Mesendoderm (in vitro differentiated cells): ENCODE results near the gene RAB28. TPM values are rescaled to one million over a fixed set of nuclear protein-coding genes. Genes with fewer than 3 reads are reported as not detected.

ENCODE experiments used
- DNase-seq: peaks from one replicate; pipeline ENCODE4 v3.0.0; 2013
- H2AK5ac ChIP-seq: 2 replicates; pipeline ENCODE4 v1.6.1; 2013; ENCODE audit warnings: low read length, inconsistent platforms
- H2BK120ac ChIP-seq: 2 replicates; pipeline ENCODE4 v1.6.1; 2013; ENCODE audit warnings: low read depth, mild to moderate bottlenecking, low read length, moderate library complexity, mixed read lengths
- H2BK15ac ChIP-seq: replicated peaks from 2 replicates; pipeline ENCODE4 v1.6.1; 2013; ENCODE audit warnings: low read depth, mild to moderate bottlenecking, moderate library complexity
- H2BK5ac ChIP-seq: 2 replicates; pipeline ENCODE4 v1.6.1; 2013; ENCODE audit warnings: low read length, inconsistent platforms
- H3K18ac ChIP-seq: 2 replicates; pipeline ENCODE4 v1.6.1; 2013; ENCODE audit warnings: mild to moderate bottlenecking, low read length, mixed read lengths
- H3K23ac ChIP-seq: one replicate; pipeline ENCODE4 v1.6.1; 2013; ENCODE audit warnings: low read length
- H3K27ac ChIP-seq: 2 replicates; pipeline ENCODE4 v1.5.1; 2013; ENCODE audit warnings: low read depth, mild to moderate bottlenecking, inconsistent platforms, low read length, moderate library complexity
- H3K27me3 ChIP-seq: 2 replicates; pipeline ENCODE4 v1.6.1; 2013; ENCODE audit warnings: low read length, control low read depth, mild to moderate bottlenecking, inconsistent platforms; ENCODE audit not compliant: insufficient read depth, poor library complexity
- H3K36me3 ChIP-seq: 2 replicates; pipeline ENCODE4 v1.6.1; 2013; ENCODE audit warnings: low read length, inconsistent platforms; ENCODE audit not compliant: control insufficient read depth, insufficient read depth
- H3K4ac ChIP-seq: one replicate; pipeline ENCODE4 v1.6.1; 2013; ENCODE audit warnings: low read depth, mild to moderate bottlenecking, low read length, moderate library complexity
- H3K4me1 ChIP-seq: 2 replicates; pipeline ENCODE4 v1.6.1; 2013; ENCODE audit warnings: low read depth, low read length, inconsistent platforms; ENCODE audit not compliant: control insufficient read depth
- H3K4me2 ChIP-seq: 2 replicates; pipeline ENCODE4 v1.6.1; 2013; ENCODE audit warnings: low read length
- H3K4me3 ChIP-seq: 2 replicates; pipeline ENCODE4 v1.5.1; 2013; ENCODE audit warnings: mild to moderate bottlenecking, low read length
- H3K56ac ChIP-seq: one replicate; pipeline ENCODE4 v1.6.1; 2013; ENCODE audit warnings: low read length
- H3K79me1 ChIP-seq: 2 replicates; pipeline ENCODE4 v1.6.1; 2013; ENCODE audit warnings: low read length, inconsistent platforms
- H3K79me2 ChIP-seq: 2 replicates; pipeline ENCODE4 v1.6.1; 2013; ENCODE audit warnings: mild to moderate bottlenecking, low read length; ENCODE audit not compliant: control insufficient read depth, insufficient read depth
- H3K9ac ChIP-seq: 2 replicates; pipeline ENCODE4 v1.6.1; 2013; ENCODE audit warnings: low read length, inconsistent platforms
- H4K5ac ChIP-seq: one replicate; pipeline ENCODE4 v1.6.1; 2013; ENCODE audit warnings: low read length
- H4K8ac ChIP-seq: one replicate; pipeline ENCODE4 v1.6.1; 2013; ENCODE audit warnings: low read depth, mild to moderate bottlenecking, control low read depth, low read length, moderate library complexity
- WGBS: extraction: QIAGEN DNeasy Blood & Tissue Kit; methylation state at CpG from one replicate; pipeline ENCODE4 v1.1.7; 2013; ENCODE audit warnings: low lambda C conversion rate, missing lambda C conversion rate; ENCODE audit not compliant: insufficient coverage; ENCODE audit errors: extremely low coverage; 5-methylcytosine and 5-hydroxymethylcytosine counted together
- polyA plus RNA-seq, 2 experiments: library from polyadenylated mRNA; stranded (reverse); fragments of 200-250 nt; gene quantifications; one replicate each; pipeline ENCODE4 v1.2.3, GENCODE V29; 2013

RAB28 gene
- 14.3 TPM for polyA plus RNA-seq (2013, experiment 1 of 2)
- polyA plus RNA-seq (2013, experiment 2 of 2) = 13.7 TPM

DNA sequence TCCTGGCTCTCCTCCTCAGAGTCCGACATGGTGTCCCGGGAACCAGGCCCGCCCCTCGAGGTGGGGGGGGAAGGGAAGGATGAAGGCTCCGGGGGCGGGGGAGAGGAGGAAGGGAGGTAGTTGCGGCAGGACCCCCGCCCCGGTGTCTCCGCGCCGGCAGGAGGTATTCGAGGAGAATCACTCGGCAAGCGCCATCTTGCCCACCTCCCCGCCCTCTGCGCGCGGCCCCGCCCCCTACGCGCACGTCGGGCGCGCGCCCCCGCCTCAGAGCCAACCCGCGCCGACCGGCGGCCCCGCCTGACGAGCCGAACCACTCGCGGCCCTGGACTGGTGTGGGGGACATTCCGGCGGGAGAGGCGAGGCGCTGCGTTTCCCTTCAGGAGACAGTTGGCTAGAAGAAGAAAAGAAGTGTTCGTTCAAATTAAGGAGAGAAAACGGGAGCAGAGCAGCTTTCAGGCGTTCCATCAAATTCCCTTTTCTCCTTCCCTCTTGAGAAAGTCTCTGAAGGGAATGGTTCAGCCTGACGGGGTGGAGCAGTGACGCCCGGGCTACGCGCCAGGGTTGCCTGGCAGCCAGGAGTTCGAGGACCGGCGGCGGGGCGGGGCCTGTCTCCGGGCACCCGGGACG, at the start of gene RAB28:
TSS of gene RAB28 (minus strand) at position 219 of the 627 bp plus-strand sequence.
- no CpG with 5 or more reads among the region's 59 CpGs for WGBS
- H2BK120ac ChIP-seq = no peak within 1 kb of the TSS
- H3K4ac ChIP-seq = peak within 1 kb of the TSS; percentile 46
- peak within 1 kb of the TSS; percentile 64 for H3K9ac ChIP-seq
- H2BK15ac ChIP-seq = no peak within 1 kb of the TSS
- H3K36me3 ChIP-seq = no peaks in the 10 kb centered on the region
- peak within 1 kb of the TSS; percentile 92 for H3K4me2 ChIP-seq
- H3K27me3 ChIP-seq = no peaks in the 10 kb centered on the region
- peak within 1 kb of the TSS; percentile 74 for H3K4me3 ChIP-seq
- no peaks in the 10 kb centered on the region for H3K4me1 ChIP-seq
- no peak within 1 kb of the TSS for H3K23ac ChIP-seq
- H4K8ac ChIP-seq = no peak within 1 kb of the TSS
- no peak within 1 kb of the TSS for H4K5ac ChIP-seq
- DNase-seq = peak; percentile 96
- H3K56ac ChIP-seq = peak within 1 kb of the TSS; percentile 92
- no peak within 1 kb of the TSS for H2BK5ac ChIP-seq
- peaks cover 2% of the 10 kb centered on the region for H3K79me1 ChIP-seq
- H3K18ac ChIP-seq = peak within 1 kb of the TSS; percentile 80
- no peak within 1 kb of the TSS for H2AK5ac ChIP-seq
- H3K27ac ChIP-seq = peak within 1 kb of the TSS; percentile 40
- H3K79me2 ChIP-seq = peaks cover 5% of the 10 kb centered on the region

GRCh38 chr4:13531625-13531998, 47.5 kb upstream of the RAB28 start:
- Histone ChIP-seq H3K27ac (no peak overlapping the region), H2BK15ac (no peak overlapping the region), H4K8ac (no peak overlapping the region), H3K4ac (no peak overlapping the region), H3K4me3 (no peak overlapping the region), H4K5ac (no peak overlapping the region), H3K56ac (no peak overlapping the region), H2AK5ac (no peak overlapping the region), H2BK120ac (no peak overlapping the region), H3K4me2 (no peak overlapping the region), H3K36me3 (no peaks in the 10 kb centered on the region), H3K18ac (no peak overlapping the region), H3K27me3 (peaks cover 79% of the 10 kb centered on the region), H3K79me2 (no peaks in the 10 kb centered on the region), H3K79me1 (no peaks in the 10 kb centered on the region), H3K9ac (no peak overlapping the region), H2BK5ac (no peak overlapping the region), H3K4me1 (peaks cover 4% of the 10 kb centered on the region), H3K23ac (no peak overlapping the region)
- no CpG with 5 or more reads among the region's 8 CpGs for WGBS
- DNase-seq = no peak

- no CpG with 5 or more reads among the region's 35 CpGs for WGBS
- Histone ChIP-seq H4K8ac (no peak overlapping the region), H3K4me3 (no peak overlapping the region)
Observed at GRCh38 chr4:13530823-13531624, 46.9 kb upstream of the RAB28 start.

GRCh38 chr4:13529128-13529919, 45.2 kb upstream of the RAB28 start:
- no peak overlapping the region for H3K23ac ChIP-seq
- peaks cover 79% of the 10 kb centered on the region for H3K27me3 ChIP-seq
- no peak overlapping the region for H4K8ac ChIP-seq
- H4K5ac ChIP-seq = no peak overlapping the region
- H2BK120ac ChIP-seq = no peak overlapping the region
- H3K4me2 ChIP-seq = no peak overlapping the region
- no peak overlapping the region for H2BK15ac ChIP-seq
- no peak overlapping the region for H3K4me3 ChIP-seq
- no peak overlapping the region for H2BK5ac ChIP-seq
- H3K9ac ChIP-seq = no peak overlapping the region
- H3K18ac ChIP-seq = no peak overlapping the region
- WGBS = no CpG with 5 or more reads among the region's 37 CpGs
- H3K27ac ChIP-seq = no peak overlapping the region
- no peak overlapping the region for H3K4ac ChIP-seq
- no peaks in the 10 kb centered on the region for H3K36me3 ChIP-seq
- H3K4me1 ChIP-seq = peaks cover 3% of the 10 kb centered on the region
- DNase-seq = peak; percentile 13
- H3K79me2 ChIP-seq = no peaks in the 10 kb centered on the region
- H3K56ac ChIP-seq = no peak overlapping the region
- no peaks in the 10 kb centered on the region for H3K79me1 ChIP-seq
- no peak overlapping the region for H2AK5ac ChIP-seq

More at GRCh38 chr4:13530823-13531624, 46.9 kb upstream of the RAB28 start:
- H2AK5ac ChIP-seq = no peak overlapping the region
- H2BK5ac ChIP-seq = no peak overlapping the region
- no peak overlapping the region for H3K23ac ChIP-seq
- H2BK15ac ChIP-seq = no peak overlapping the region
- DNase-seq = peak; percentile 81
- H3K4me2 ChIP-seq = peak overlapping the region; percentile 28
- H3K36me3 ChIP-seq = no peaks in the 10 kb centered on the region
- H3K79me2 ChIP-seq = no peaks in the 10 kb centered on the region
- no peak overlapping the region for H3K18ac ChIP-seq
- H4K5ac ChIP-seq = no peak overlapping the region
- H3K27ac ChIP-seq = no peak overlapping the region
- H3K27me3 ChIP-seq = peaks cover 79% of the 10 kb centered on the region
- no peak overlapping the region for H3K9ac ChIP-seq
- H3K56ac ChIP-seq = peak overlapping the region; percentile 36
- no peaks in the 10 kb centered on the region for H3K79me1 ChIP-seq
- H3K4me1 ChIP-seq = peaks cover 4% of the 10 kb centered on the region
- no peak overlapping the region for H3K4ac ChIP-seq
- H2BK120ac ChIP-seq = no peak overlapping the region

DNA sequence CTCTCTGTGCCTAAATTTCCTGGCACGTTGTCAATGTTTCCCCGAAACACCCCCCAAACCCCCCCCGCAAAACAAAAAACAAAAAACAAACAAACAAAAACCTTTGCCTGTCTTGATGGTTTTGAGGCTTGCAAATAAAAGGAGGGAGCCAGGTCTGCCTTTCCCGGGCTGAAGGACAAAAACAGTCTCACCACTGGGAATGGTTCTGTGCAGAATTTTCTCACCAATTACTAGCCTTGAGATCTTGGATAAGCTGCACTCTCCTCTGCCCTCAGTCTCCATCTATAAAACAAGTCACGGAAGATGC, 44.6 kb upstream of the RAB28 start:
- Histone ChIP-seq H3K36me3 (no peaks in the 10 kb centered on the region), H2AK5ac (no peak overlapping the region), H3K79me1 (no peaks in the 10 kb centered on the region), H3K27ac (no peak overlapping the region), H3K9ac (no peak overlapping the region), H3K23ac (no peak overlapping the region), H4K8ac (no peak overlapping the region), H3K4me3 (no peak overlapping the region), H4K5ac (no peak overlapping the region), H3K4me2 (no peak overlapping the region), H2BK15ac (no peak overlapping the region), H3K18ac (no peak overlapping the region), H3K79me2 (no peaks in the 10 kb centered on the region), H2BK5ac (no peak overlapping the region), H3K4me1 (peaks cover 2% of the 10 kb centered on the region), H3K27me3 (peaks cover 79% of the 10 kb centered on the region), H2BK120ac (no peak overlapping the region), H3K4ac (no peak overlapping the region), H3K56ac (no peak overlapping the region)
- no peak for DNase-seq
- no CpG with 5 or more reads among the region's 5 CpGs for WGBS
